ENCODE results near the gene COL9A2.

Gene COL9A2

GRCh38 chr1:40256401-40257084 lies 60.5 kb downstream of the COL9A2 start:
- DNase-seq = no peak

GRCh38 chr1:40255231-40255630 lies 61.9 kb downstream of the COL9A2 start:
- no peak for DNase-seq

GRCh38 chr1:40252601-40253000 lies 64.5 kb downstream of the COL9A2 start:
- DNase-seq = no peak

DNA sequence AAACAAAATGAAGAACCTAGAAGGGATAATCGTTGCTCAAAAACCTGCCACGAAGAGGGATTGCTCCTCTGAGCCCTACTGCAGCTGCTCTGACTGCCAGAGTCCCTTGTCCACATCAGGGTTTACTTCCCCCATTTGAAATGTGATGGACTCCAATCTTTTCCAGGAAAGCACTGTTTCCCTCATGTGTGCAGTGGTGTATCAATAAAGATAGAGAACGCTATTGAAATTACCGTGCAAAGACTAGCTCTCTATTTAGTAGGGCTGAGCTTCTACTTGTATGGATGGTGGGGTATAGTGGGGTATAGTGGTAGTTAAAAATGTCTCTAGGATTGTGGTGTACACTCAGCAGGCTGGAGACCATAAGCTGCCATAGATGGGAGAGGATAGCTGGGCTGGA lies 65.6 kb downstream of the COL9A2 start:
- DNase-seq = no peak
